HepG2 (cell line): Measurements from ENCODE around the gene LILRB3. TPM values are rescaled to one million over a fixed set of nuclear protein-coding genes. Genes with fewer than 3 reads are reported as not detected.

Source experiments
- ARNT2 ChIP-seq: sonication (generic); formaldehyde crosslinking; IDR thresholded peaks from 2 replicates; pipeline ENCODE4 v1.8.0; 2022; ENCODE audit warnings: mild to moderate bottlenecking, low read depth, missing genetic modification reagents, moderate library complexity
- BCLAF1 ChIP-seq: fragments of 450-650 bp; IDR thresholded peaks from 2 replicates; pipeline ENCODE4 v1.6.1; 2017; ENCODE audit warnings: mild to moderate bottlenecking
- GMEB1 ChIP-seq: sonication (generic); formaldehyde crosslinking; IDR thresholded peaks from 2 replicates; pipeline ENCODE4 v1.5.1; 2020; ENCODE audit warnings: missing genetic modification reagents, mild to moderate bottlenecking, borderline replicate concordance
- HOXA3 ChIP-seq: sonication (generic); formaldehyde crosslinking; IDR thresholded peaks from 2 replicates; pipeline ENCODE4 v1.5.0; 2020; ENCODE audit warnings: missing genetic modification reagents
- IKZF4 ChIP-seq: sonication (generic); formaldehyde crosslinking; IDR thresholded peaks from 2 replicates; pipeline ENCODE4 v1.5.1; 2020; ENCODE audit warnings: borderline replicate concordance, mild to moderate bottlenecking, low read depth, missing genetic modification reagents; ENCODE audit errors: not compliant biosample characterization
- IRX3 ChIP-seq: sonication (generic); formaldehyde crosslinking; IDR thresholded peaks from 2 replicates; pipeline ENCODE4 v1.8.1; 2023; ENCODE audit warnings: mild to moderate bottlenecking, low read depth, missing genetic modification reagents, borderline replicate concordance
- JARID2 ChIP-seq: sonication (generic); formaldehyde crosslinking; IDR thresholded peaks from 2 replicates; pipeline ENCODE4 v1.8.1; 2023; ENCODE audit warnings: missing genetic modification reagents, inconsistent platforms; ENCODE audit not compliant: insufficient replicate concordance
- MTERF4 ChIP-seq: sonication (generic); formaldehyde crosslinking; IDR thresholded peaks from 2 replicates; pipeline ENCODE4 v1.8.0; 2023; ENCODE audit warnings: mild to moderate bottlenecking, missing genetic modification reagents
- SP5 ChIP-seq: IDR thresholded peaks from 2 replicates; pipeline ENCODE4 v1.6.1; 2016; ENCODE audit warnings: low read depth, borderline replicate concordance
- ZFP91 ChIP-seq: sonication (generic); formaldehyde crosslinking; IDR thresholded peaks from 2 replicates; pipeline ENCODE4 v1.9.0; 2022; ENCODE audit warnings: missing genetic modification reagents, mild to moderate bottlenecking, borderline replicate concordance
- ZKSCAN5 ChIP-seq: sonication (generic); formaldehyde crosslinking; IDR thresholded peaks from 2 replicates; pipeline ENCODE4 v1.5.1; 2020; ENCODE audit warnings: mild to moderate bottlenecking, missing genetic modification reagents
- ZNF10 ChIP-seq: sonication (generic); formaldehyde crosslinking; IDR thresholded peaks from 2 replicates; pipeline ENCODE4 v1.4.0; 2020; ENCODE audit warnings: mild to moderate bottlenecking, low read depth, missing genetic modification reagents, borderline replicate concordance
- ZNF260 ChIP-seq: sonication (generic); formaldehyde crosslinking; IDR thresholded peaks from 2 replicates; pipeline ENCODE4 v1.4.0; 2020; ENCODE audit warnings: missing genetic modification reagents, low read depth, mild to moderate bottlenecking, borderline replicate concordance
- ZNF280B ChIP-seq: sonication (generic); formaldehyde crosslinking; IDR thresholded peaks from 2 replicates; pipeline ENCODE4 v1.5.0; 2020; ENCODE audit warnings: missing genetic modification reagents, mild to moderate bottlenecking, borderline replicate concordance
- ZNF331 ChIP-seq: sonication (generic); formaldehyde crosslinking; IDR thresholded peaks from 2 replicates; pipeline ENCODE4 v1.4.0; 2020; ENCODE audit warnings: missing genetic modification reagents
- ZNF720 ChIP-seq: sonication (generic); formaldehyde crosslinking; IDR thresholded peaks from 2 replicates; pipeline ENCODE4 v1.4.0; 2020; ENCODE audit warnings: missing genetic modification reagents
- ZNF878 ChIP-seq: sonication (generic); formaldehyde crosslinking; IDR thresholded peaks from 2 replicates; pipeline ENCODE4 v1.8.1; 2023; ENCODE audit warnings: mild to moderate bottlenecking, missing genetic modification reagents, moderate library complexity
- ZSCAN22 ChIP-seq: sonication (generic); formaldehyde crosslinking; IDR thresholded peaks from 2 replicates; pipeline ENCODE4 v1.4.0; 2020; ENCODE audit warnings: mild to moderate bottlenecking, missing genetic modification reagents
- ZZZ3 ChIP-seq: sonication (generic); formaldehyde crosslinking; IDR thresholded peaks from 2 replicates; pipeline ENCODE4 v1.4.0; 2020; ENCODE audit warnings: missing genetic modification reagents, mild to moderate bottlenecking, borderline replicate concordance
- polyA plus RNA-seq, 8 experiments: library from polyadenylated mRNA; depleted of rRNA in 3 of 8; stranded (reverse) in 7 of 8; unstranded in 1 of 8; fragments of >200 nt; fragmentation: Illumina TruSeq in 4 of 8; extraction: Trizol in 4 of 8; gene quantifications; 2 replicates each; pipeline versions ENCODE4 v1.2.1 to v1.2.3, GENCODE V29; 2011 to 2016; ENCODE audit warnings: low read depth in 4 of 8, missing spikeins in 1 of 8, mixed read lengths in 1 of 8; ENCODE audit not compliant: insufficient read depth in 1 of 8
- total RNA-seq, 5 experiments: library from RNA; depleted of rRNA; stranded (reverse); fragments of >200 nt; fragmentation: Illumina TruSeq; extraction: Trizol; gene quantifications; 2 replicates each; pipeline ENCODE4 v1.2.3, GENCODE V29; 2016; ENCODE audit warnings: low read depth in 1 of 5

LILRB3 gene
- total and polyA plus RNA-seq, 2 of the 13 experiments (the other 11 are each of a cell fraction or from before 2014, with no cell fraction given), result 0.22 TPM; not detected in 1

DNA sequence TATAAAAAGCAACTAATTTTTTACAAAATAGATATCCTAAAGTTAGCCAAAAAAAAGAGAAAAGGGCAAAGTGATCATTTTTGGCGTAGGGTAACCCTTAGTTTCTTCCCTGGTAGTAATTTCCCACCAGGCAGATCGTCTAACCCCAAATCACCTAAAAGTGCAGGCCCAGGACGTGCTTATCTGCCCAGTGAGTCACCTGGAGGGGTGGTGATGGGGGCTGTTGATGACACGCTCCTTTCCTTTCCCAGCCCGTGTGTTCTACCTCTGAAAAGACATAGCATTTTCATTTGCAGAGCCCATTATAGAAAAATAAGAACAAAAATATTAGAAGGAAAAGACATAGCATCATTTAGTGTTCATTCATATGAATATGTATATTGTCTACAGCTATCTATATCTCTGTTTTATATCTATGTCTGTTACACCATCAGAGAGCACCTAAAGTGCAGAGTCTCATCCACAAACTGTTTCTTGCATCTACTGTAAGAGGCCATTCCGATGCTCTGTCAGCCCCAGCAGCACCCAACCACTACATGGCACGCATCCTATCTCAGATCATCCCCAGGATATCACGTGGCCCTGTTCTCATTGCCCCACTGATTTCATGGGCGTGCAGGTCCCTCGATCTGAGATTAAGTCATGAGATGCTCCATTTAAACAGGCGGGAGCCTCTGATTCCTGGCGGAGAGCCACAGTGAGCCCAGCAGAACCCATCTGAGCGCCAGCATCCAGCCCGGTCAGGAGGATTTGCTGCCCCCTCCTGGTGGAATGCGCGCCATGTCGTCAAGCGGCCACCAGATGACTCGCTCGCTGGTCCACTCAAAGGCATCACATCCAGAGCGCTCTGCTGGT lies 8.5 kb upstream of the LILRB3 start (continued):
- no peak for TF ChIP-seq BCLAF1
- TF ChIP-seq ZSCAN22, result no peak
- TF ChIP-seq SP5 (CRISPR knock-in tag), result 0 out of 2 replicates have a peak, but pooled peaks have one; percentile 36
- TF ChIP-seq ZKSCAN5 (CRISPR knock-in tag), result no peak
- TF ChIP-seq ZFP91 (CRISPR knock-in tag), result peak; percentile 74; the same call in 1 of the 2 replicates
- TF ChIP-seq ZNF260 (CRISPR knock-in tag), result no peak
- no peak for TF ChIP-seq ZNF878 (CRISPR knock-in tag)
- peak; percentile 77; the same call in 1 of the 2 replicates for TF ChIP-seq ZNF331 (CRISPR knock-in tag)
- TF ChIP-seq ZNF280B, result peak; percentile 47; the same call in 1 of the 2 replicates
- TF ChIP-seq ZNF720, result no peak
- TF ChIP-seq GMEB1 (CRISPR knock-in tag), result peak; percentile 46; the same call in 1 of the 2 replicates
- TF ChIP-seq MTERF4, result 0 out of 2 replicates have a peak, but pooled peaks have one; percentile 34
- TF ChIP-seq JARID2 (CRISPR knock-in tag), result no peak
- TF ChIP-seq ZZZ3 (CRISPR knock-in tag), result no peak
- no peak for TF ChIP-seq IRX3 (CRISPR knock-in tag)
- no peak for TF ChIP-seq ARNT2 (CRISPR knock-in tag)
- no peak for TF ChIP-seq ZNF10 (CRISPR knock-in tag)
- TF ChIP-seq HOXA3 (CRISPR knock-in tag), result 0 out of 2 replicates have a peak, but pooled peaks have one; percentile 27
- no peak for TF ChIP-seq IKZF4
